OCI-LY3 (cell line): ENCODE data around the gene C1orf116.

ENCODE experiments used
- EZH2phosphoT487 ChIP-seq: fragments of 200-600 bp; shearing (Covaris generic); IDR thresholded peaks from 2 replicates; pipeline ENCODE4 v1.6.1; 2018; ENCODE audit warnings: antibody characterized with exemption, mixed run types, low read depth
- TF ChIP-seq, protein P1 (sequence below): fragments of 200-600, 300-600 bp; sonication (generic); IDR thresholded peaks from 2 replicates; pipeline ENCODE4 v1.5.1; 2014; ENCODE audit warnings: antibody characterized with exemption, low read length, low read depth

DNA sequence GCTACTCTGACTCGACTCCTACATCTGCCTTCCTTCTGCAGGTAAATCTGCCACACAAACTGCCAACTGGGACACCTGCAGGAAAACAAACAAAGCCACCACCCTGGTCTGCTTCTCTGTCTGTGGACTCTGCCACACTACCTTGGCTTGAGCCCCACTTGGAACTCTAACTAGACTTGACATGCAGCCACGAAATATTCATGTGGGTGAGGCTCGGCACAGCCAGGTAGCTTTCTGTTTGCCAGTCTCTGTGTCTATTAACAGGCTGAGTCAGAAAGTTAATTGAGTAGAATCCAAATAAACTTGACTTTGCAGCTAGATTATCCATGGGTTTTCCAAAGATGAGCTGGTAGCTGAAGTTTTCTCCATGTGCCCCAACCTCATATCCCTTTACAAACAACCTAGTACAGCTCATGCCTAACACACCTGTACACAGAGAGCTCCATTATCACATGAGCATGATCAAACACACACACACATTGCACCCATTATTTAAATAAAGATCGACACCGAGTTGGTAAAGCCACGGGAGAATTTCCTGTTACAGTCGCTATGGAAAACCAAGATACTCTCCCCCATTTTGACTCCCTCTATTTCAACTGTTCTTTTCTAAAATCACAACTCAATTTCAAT, 808 bp downstream of the C1orf116 start:
- no peak for TF ChIP-seq EZH2phosphoT487
- TF ChIP-seq, protein P1, sequence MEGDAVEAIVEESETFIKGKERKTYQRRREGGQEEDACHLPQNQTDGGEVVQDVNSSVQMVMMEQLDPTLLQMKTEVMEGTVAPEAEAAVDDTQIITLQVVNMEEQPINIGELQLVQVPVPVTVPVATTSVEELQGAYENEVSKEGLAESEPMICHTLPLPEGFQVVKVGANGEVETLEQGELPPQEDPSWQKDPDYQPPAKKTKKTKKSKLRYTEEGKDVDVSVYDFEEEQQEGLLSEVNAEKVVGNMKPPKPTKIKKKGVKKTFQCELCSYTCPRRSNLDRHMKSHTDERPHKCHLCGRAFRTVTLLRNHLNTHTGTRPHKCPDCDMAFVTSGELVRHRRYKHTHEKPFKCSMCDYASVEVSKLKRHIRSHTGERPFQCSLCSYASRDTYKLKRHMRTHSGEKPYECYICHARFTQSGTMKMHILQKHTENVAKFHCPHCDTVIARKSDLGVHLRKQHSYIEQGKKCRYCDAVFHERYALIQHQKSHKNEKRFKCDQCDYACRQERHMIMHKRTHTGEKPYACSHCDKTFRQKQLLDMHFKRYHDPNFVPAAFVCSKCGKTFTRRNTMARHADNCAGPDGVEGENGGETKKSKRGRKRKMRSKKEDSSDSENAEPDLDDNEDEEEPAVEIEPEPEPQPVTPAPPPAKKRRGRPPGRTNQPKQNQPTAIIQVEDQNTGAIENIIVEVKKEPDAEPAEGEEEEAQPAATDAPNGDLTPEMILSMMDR: no peak
